K562 (cell line): Measurements from ENCODE around the gene STK11. TPM values are rescaled to one million over a fixed set of nuclear protein-coding genes. Genes with fewer than 3 reads are reported as not detected.

Experiments
- polyA plus RNA-seq, 8 experiments: library from polyadenylated mRNA; depleted of rRNA in 4 of 8; stranded (reverse) in 5 of 8; unstranded in 3 of 8; fragments of >200 nt; fragmentation: Nextera tagmentation in 2 of 8; fragmentation: Illumina TruSeq in 1 of 8; extraction: Ambion mirVana in 2 of 8; extraction: Trizol in 1 of 8; gene quantifications; 2 replicates each; pipeline versions ENCODE4 v1.2.1 to v1.2.3, GENCODE V29; 2011 to 2014; ENCODE audit warnings: inconsistent platforms in 1 of 8, missing spikeins in 1 of 8
- total RNA-seq, 7 experiments: library from RNA; depleted of rRNA in 6 of 7; stranded (reverse); fragments of >200 nt in 6 of 7; fragmentation: Illumina TruSeq in 2 of 7; extraction: Trizol in 2 of 7; gene quantifications; 2 replicates each; pipeline versions ENCODE4 v1.2.1 to v1.2.3, GENCODE V29; 2011 to 2021; ENCODE audit warnings: low replicate concordance in 1 of 7
- TF ChIP-seq, protein P1 (sequence below), 2 experiments: fragments of 450-650 bp; formaldehyde crosslinking in 1 of 2; IDR thresholded peaks; 2 replicates each; pipeline versions ENCODE4 v1.4.0 to v1.6.1; 2014 to 2020; ENCODE audit warnings: mild to moderate bottlenecking in 2 of 2, borderline replicate concordance in 1 of 2, low read depth in 1 of 2

Gene STK11
- total and polyA plus RNA-seq, 9 of the 15 experiments (the other 6 are each of a cell fraction or from before 2014, with no cell fraction given), result 0.15 to 96.5 (median 31.7) TPM

DNA sequence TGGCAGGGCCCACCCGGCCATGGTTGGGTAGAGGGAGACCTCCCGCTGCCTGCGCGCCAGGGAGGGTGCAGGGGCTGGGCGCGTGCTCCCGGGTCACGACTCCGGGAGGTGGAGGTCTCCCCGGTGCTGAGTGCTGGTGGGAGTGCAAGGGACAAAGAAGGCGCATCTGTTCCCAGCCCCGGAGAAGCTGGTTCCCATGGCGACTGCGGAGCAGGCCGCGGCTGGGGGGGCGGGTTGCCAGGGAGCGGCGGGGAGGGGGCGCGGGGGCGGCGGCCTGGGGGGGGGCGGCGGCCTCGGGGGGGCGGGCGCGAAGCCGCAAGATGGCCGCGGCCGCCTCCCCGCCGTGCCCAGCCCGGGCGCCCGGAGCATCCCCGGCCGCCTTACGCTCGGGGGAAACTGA lies 31.0 kb downstream of the STK11 start (continued):
- TF ChIP-seq, protein P1, sequence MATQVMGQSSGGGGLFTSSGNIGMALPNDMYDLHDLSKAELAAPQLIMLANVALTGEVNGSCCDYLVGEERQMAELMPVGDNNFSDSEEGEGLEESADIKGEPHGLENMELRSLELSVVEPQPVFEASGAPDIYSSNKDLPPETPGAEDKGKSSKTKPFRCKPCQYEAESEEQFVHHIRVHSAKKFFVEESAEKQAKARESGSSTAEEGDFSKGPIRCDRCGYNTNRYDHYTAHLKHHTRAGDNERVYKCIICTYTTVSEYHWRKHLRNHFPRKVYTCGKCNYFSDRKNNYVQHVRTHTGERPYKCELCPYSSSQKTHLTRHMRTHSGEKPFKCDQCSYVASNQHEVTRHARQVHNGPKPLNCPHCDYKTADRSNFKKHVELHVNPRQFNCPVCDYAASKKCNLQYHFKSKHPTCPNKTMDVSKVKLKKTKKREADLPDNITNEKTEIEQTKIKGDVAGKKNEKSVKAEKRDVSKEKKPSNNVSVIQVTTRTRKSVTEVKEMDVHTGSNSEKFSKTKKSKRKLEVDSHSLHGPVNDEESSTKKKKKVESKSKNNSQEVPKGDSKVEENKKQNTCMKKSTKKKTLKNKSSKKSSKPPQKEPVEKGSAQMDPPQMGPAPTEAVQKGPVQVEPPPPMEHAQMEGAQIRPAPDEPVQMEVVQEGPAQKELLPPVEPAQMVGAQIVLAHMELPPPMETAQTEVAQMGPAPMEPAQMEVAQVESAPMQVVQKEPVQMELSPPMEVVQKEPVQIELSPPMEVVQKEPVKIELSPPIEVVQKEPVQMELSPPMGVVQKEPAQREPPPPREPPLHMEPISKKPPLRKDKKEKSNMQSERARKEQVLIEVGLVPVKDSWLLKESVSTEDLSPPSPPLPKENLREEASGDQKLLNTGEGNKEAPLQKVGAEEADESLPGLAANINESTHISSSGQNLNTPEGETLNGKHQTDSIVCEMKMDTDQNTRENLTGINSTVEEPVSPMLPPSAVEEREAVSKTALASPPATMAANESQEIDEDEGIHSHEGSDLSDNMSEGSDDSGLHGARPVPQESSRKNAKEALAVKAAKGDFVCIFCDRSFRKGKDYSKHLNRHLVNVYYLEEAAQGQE (IDR thresholded peaks at IDR 0.05; ENCODE audit: borderline replicate concordance), result no peak
- TF ChIP-seq, protein P1 (CRISPR knock-in tag; IDR thresholded peaks at IDR 0.05; ENCODE audit: low read depth), result no peak
